NT2/D1 (cell line): ENCODE data around the gene RBBP4.

Experiments
- YY1 ChIP-seq: IDR thresholded peaks from 2 replicates; pipeline ENCODE4 v1.6.1; 2011; ENCODE audit not compliant: insufficient read length, insufficient read depth
- ZNF274 ChIP-seq: IDR thresholded peaks from 2 replicates; pipeline ENCODE4 v1.6.1; 2011; ENCODE audit warnings: mild to moderate bottlenecking, low read depth, low read length

GRCh38 chr1:32725615-32725982, 74.6 kb downstream of the RBBP4 start:
- no peak for TF ChIP-seq ZNF274
- TF ChIP-seq YY1, result no peak
